ENCODE results near the gene GRAP2.

The GRAP2 gene

DNA sequence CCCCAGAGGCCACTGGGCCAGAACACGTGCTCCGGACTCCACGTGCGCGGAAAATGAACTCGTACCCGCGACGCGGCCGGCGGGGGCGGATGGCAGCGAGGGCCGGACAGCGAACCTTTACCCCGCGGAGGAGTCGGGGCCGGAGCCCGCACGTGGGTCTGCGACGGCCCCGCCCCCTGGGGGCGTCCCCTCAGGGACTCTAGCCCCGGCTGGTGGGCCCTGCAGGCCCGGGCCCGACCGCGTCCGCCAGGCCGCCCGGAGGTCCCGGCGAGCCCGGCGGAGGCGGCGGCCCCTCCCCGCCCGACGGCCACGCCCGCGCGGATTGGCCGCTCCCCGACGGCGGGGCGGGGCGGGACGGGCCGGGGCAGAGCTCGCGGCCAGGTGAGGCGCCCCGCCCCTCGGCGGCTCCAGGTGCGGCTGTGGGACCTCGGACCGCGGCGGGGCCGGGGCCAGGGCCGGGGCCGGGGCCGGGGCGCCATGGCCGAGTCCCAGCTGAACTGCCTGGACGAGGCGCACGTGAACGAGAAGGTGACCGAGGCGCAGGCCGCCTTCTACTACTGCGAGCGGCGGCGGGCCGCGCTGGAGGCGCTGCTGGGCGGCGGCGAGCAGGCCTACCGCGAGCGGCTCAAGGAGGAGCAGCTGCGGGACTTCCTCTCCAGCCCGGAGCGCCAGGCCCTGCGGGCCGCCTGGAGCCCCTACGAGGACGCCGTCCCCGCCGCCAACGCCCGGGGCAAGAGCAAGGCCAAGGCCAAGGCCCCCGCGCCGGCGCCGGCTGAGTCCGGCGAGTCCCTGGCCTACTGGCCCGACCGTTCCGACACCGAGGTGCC, 93.9 kb downstream of the GRAP2 start, which contains the start of gene FAM83F:
Gene FAM83F, plus strand, starts transcription at position 389 of the 827 bp plus-strand sequence. Its CDS starts 89 bp downstream, at position 478.
- peak; percentile 28 for DNase-seq (ENCODE audit: low read depth)

DNA sequence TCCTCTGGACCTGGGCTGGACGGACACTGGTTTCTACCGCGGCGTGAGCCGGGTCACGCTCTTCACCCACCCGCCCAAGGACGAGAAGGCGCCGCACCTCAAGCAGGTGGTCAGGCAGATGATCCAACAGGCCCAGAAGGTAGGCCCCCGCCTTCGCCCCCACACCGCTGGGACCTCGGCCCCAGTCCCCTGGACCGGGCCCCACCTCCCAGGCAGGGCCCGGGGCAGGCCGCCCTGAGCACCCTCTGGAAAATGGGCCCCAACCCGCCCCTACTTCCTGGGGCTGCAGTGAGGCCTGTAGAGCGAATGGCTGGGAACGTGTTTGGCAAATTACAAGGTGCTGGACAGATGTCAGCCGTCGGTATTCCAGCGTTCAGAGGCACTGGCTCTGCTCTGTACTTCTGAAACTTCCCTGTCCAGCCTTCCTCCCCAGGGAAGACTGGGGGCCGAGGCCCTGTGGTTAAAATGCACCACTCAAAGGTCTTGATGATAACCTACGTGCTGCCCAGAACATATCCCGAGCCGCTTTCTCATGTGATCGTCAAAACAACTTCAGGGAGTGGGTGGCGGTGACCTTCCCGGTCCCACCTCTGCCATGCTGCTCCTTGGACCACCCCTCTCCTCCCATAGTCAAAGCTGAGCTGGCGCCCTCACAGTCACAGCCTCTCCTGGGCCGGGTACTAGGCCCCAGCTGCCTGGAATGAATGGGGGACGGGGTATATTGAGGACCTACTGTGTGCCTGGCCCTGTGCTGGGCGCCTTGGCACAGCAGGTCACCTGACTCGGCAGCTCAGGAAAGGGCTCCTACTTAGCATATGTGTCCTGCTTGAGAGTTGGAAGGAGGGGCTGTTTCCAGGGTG, 94.7 kb downstream of the GRAP2 start:
- DNase-seq (ENCODE audit: low read depth) = no peak

- no peak for DNase-seq (ENCODE audit: low read depth)
Measured at GRCh38 chr22:39996732-39997131, 95.8 kb downstream of the GRAP2 start.

DNA sequence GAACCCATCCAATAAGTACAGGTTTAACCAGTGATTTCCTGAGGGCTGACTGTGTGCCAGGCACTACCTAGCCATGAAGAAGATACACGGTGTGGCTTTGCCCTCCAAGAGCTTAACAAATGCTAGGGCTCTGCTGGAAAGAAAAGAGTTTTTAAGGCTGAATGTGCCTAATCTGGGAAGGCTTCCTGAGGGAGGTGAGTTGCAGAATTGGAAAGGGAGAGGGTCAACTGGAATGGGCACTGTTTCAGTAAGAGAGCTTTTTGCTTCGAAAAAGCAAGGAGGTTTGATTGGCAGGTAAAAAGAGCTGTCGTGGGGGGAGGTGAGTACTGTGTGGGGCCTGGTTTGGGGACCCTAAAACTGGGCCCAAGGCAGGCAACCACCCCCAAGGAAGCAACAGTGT, 96.5 kb downstream of the GRAP2 start:
- DNase-seq (ENCODE audit: low read depth) = no peak

DNA sequence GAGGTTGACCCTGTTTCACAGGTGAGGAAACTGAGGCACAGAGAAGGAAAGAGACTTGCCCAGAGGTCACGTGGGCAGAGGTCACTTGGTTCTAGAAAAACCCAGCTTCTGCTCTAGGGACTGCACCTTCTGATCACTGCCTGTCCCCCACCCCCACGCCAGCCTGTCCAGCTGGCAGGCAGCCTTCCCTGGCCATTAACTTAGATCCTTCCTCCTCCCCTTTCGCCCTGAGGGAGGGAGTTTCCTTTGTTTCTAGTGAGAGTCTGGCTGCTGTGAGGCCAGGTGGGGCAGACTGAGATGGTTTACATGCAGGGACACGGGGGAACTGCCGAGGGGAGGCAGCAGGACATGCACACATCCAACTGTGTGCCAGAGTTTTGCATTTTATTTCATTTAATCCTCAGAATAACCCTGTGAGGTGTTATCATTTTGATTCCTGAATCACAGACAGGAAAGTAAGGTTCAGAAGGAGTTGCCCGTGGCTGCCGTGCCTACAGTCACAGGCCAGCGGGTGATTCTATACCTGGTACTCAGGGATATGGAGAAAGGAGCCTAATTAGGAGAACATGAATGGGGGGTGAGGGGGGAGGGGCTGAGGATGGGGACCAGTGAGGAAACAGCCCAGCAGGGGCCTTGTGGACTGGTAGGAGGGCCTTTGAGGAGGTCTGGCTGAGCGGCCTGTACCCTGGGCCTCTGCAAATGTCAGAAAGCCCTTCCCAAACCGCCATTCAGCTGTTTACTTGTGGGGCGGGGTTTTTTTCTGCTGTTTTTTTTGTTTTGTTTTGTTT, 97.2 kb downstream of the GRAP2 start:
- DNase-seq (ENCODE audit: low read depth) = no peak

DNA sequence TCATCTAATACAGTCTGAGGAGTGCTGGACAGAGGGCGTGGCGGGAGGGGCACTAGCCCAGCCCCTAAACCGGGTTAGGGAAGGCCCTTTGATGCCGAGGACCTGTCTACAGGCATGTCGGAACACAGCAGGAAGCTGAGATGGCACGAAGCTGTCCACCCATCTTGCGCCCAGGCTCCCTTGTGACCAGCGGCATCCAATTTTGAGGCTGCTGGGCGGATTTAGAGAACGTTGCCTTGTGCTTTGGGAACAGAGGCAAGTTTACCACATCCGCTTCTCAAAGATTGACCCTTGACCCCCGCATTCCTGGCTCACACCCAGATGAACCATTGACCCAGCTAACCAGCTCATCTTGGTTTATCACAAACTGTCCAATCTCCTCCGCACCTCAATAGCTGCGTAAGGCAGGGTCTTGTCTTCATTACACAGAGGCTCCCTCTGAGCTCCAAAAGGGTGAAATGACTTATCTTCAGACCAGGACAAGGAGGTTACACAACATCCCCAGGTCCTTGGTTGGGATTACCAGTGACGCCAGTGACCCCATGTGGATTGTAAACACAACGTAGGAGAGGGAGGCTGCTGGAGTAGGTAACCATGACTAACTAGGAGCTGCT, 98.4 kb downstream of the GRAP2 start:
- no peak for DNase-seq (ENCODE audit: low read depth)

- no peak for DNase-seq (ENCODE audit: low read depth)
Measured at GRCh38 chr22:40000171-40000570, 99.3 kb downstream of the GRAP2 start.

GRCh38 chr22:40001106-40001505, 100.2 kb downstream of the GRAP2 start:
- DNase-seq (ENCODE audit: low read depth) = no peak

GRCh38 chr22:40001800-40002577, 101.1 kb downstream of the GRAP2 start:
- no peak for DNase-seq (ENCODE audit: low read depth)

DNA sequence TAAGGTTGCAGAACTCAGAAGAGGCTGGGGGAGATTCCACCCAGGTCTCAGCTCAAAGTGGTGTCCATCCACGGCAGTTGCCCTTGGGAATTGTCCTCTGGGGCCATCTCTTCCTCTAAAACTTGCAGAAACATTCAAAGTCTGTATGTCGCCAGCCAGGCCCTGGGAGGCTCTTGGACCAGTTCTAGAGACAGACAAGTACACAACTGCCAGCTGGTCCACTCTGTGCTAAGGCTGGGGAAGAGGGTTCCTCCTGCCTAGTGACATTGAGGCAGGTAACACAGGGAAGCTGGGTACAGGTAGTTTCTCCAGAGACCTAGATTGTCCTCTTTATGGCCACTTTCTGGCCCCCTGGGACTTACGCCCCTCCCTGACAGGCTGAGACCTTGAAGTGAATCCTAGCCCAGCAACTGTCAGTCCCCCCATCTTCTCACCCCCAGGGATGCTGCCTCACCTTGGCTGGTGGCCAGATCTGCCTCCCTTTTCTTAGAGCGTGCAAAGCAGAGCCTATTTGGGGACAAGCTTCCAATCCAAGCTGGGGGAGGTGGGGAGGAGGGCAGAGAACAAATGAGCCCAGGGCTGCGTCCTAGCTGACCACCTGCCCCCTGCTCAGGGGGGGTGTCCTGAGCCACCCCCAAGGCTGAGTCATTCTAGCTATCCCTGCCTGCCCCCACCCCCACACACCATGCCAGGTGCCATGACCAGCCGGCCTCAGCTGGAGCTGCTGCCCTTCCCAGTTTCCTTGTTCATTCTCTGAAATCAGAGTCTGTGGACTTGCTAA, 102.2 kb downstream of the GRAP2 start:
- DNase-seq (ENCODE audit: low read depth) = no peak

DNA sequence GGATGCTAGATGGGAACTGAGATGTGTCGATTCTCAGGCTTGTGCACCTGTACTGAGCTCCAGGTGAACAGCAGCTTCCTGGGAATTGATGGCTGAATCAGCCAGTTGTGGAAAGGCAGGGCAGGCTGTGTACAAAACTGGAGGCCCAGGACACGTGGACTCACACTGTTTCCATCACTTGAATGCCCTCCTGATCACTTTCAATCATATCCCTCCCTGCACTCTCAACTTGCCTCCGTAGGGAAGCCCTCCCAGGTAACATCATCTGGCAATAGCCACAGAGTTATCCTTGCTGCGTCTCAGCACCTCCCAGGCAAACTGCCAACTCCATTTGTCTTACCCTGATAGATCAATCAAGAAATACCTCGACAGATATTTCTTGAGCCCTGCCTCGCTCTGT, 104.0 kb downstream of the GRAP2 start:
- no peak for DNase-seq (ENCODE audit: low read depth)

DNA sequence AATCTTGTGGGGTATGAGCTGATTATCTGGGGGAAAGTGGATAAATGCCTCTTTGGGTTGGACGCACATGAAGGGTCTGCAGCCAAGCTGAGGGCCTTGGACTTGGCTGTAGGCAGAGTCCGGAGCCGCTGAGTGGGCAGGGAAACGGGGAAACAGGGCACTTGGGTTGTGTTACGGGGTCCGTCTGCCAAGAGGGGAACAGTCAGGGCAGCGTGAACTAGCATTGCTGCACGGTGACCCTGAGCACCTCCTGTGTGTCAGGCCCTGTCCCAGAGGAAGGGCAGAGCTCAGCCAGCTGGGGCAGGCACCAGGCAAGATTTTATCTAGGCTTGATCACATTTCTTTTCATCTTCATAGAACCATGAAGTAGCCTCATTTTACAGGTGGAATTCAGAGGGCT, 105.8 kb downstream of the GRAP2 start:
- DNase-seq (ENCODE audit: low read depth) = no peak

- no peak for DNase-seq (ENCODE audit: low read depth)
Measured at GRCh38 chr22:40007853-40008710, 107.2 kb downstream of the GRAP2 start.

DNA sequence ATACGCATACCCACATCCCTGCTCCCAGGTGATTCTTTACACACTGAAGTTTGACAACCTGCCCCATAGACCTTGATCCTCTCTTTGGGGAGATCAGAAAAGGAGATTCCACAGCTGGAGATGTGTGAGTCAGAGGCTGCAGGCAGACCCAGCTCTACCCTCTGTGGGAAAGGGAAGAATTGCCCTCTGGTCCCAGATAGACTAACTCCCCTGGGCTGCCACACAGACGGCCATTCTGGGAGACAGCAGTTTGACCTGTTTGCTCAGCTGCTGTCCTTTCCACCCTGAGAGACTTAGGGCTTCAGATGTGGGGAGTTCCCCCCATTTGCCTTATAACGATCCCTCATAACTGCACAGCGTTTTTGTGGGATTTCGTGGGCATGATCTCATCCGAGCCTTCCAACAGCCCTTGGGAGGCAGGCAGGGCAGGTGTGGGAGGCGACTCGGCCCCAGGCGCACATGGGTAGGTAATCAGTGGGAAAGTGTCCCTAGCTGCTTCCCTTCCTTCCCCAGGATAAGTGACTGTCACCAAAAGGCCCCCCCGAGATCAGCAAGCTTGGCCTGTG, 107.9 kb downstream of the GRAP2 start:
- no peak for DNase-seq (ENCODE audit: low read depth)

- DNase-seq (ENCODE audit: low read depth) = no peak
Measured at GRCh38 chr22:40009292-40009774, 108.4 kb downstream of the GRAP2 start.

GRCh38 chr22:40009951-40010671, 109.2 kb downstream of the GRAP2 start:
- no peak for DNase-seq (ENCODE audit: low read depth)

- no peak for DNase-seq (ENCODE audit: low read depth)
Measured at GRCh38 chr22:40010746-40011145, 109.9 kb downstream of the GRAP2 start.

- DNase-seq (ENCODE audit: low read depth) = no peak
Measured at GRCh38 chr22:40014667-40015248, 113.9 kb downstream of the GRAP2 start.
